ENCODE data around the gene LRBA.

The LRBA gene

GRCh38 chr4:150862829-150863228 lies 152.3 kb downstream of the LRBA start:
- DNase-seq = no peak

- DNase-seq = no peak
Observed at GRCh38 chr4:150859453-150859852, 155.6 kb downstream of the LRBA start.

GRCh38 chr4:150855981-150856510 lies 159.0 kb downstream of the LRBA start:
- no peak for DNase-seq

GRCh38 chr4:150854600-150854999 lies 160.5 kb downstream of the LRBA start:
- DNase-seq = no peak

GRCh38 chr4:150853882-150854281 lies 161.2 kb downstream of the LRBA start:
- no peak for DNase-seq

GRCh38 chr4:150852216-150852615 lies 162.9 kb downstream of the LRBA start:
- DNase-seq = no peak

GRCh38 chr4:150849016-150849415 lies 166.1 kb downstream of the LRBA start:
- DNase-seq = no peak

GRCh38 chr4:150828159-150828558 lies 186.9 kb downstream of the LRBA start:
- no peak for DNase-seq

GRCh38 chr4:150827226-150827625 lies 187.9 kb downstream of the LRBA start:
- no peak for DNase-seq

- no peak for DNase-seq
Observed at GRCh38 chr4:150826306-150826705, 188.8 kb downstream of the LRBA start.

- no peak for DNase-seq
Observed at GRCh38 chr4:150822407-150822806, 192.7 kb downstream of the LRBA start.

- no peak for DNase-seq
Observed at GRCh38 chr4:150821641-150822040, 193.4 kb downstream of the LRBA start.

GRCh38 chr4:150820409-150820808 lies 194.7 kb downstream of the LRBA start:
- DNase-seq = no peak

- DNase-seq = no peak
Observed at GRCh38 chr4:150818661-150819060, 196.4 kb downstream of the LRBA start.

- DNase-seq = no peak
Observed at GRCh38 chr4:150817804-150818528, 197.1 kb downstream of the LRBA start.

- no peak for DNase-seq
Observed at GRCh38 chr4:150817017-150817416, 198.1 kb downstream of the LRBA start.

GRCh38 chr4:150816491-150816890 lies 198.6 kb downstream of the LRBA start:
- no peak for DNase-seq

GRCh38 chr4:150814873-150815272 lies 200.2 kb downstream of the LRBA start:
- DNase-seq = no peak

- no peak for DNase-seq
Observed at GRCh38 chr4:150805183-150806025, 209.7 kb downstream of the LRBA start.

GRCh38 chr4:150801833-150802232 lies 213.3 kb downstream of the LRBA start:
- DNase-seq = no peak

GRCh38 chr4:150799207-150799606 lies 215.9 kb downstream of the LRBA start:
- DNase-seq = no peak

GRCh38 chr4:150794706-150795105 lies 220.4 kb downstream of the LRBA start:
- DNase-seq = no peak

- no peak for DNase-seq
Observed at GRCh38 chr4:150789864-150790263, 225.2 kb downstream of the LRBA start.

GRCh38 chr4:150784939-150785338 lies 230.1 kb downstream of the LRBA start:
- DNase-seq = no peak

All from GF-D8 (cell line).